Naive thymus-derived CD4-positive, alpha-beta T cell (primary cell): ENCODE results near the gene PKD2. TPM values are rescaled to one million over a fixed set of nuclear protein-coding genes. Genes with fewer than 3 reads are reported as not detected.

Experiments
- ATAC-seq: fragments of 150-1000 bp; cut with Tn5 transposase; 2 replicates; pipeline ENCODE4 v1.10.0; 2021; ENCODE audit warnings: mild to moderate bottlenecking, moderate library complexity
- CTCF ChIA-PET: fragments of 350-600 bp; sonication (Branson Sonifier 250); formaldehyde crosslinking; loops from one replicate; lab custom pipeline; 2021; ENCODE audit warnings: antibody characterized with exemption; lab: Charles Lee
- POLR2A ChIA-PET: fragments of 350-600 bp; sonication (Branson Sonifier 250); formaldehyde crosslinking; loops from one replicate; lab custom pipeline; 2021; ENCODE audit warnings: antibody characterized with exemption, inconsistent platforms; lab: Charles Lee
- DNase-seq, 9 donors: peaks; one replicate each; pipeline versions ENCODE4 v3.0.0 to v3.0.0-alpha.2; 2020 to 2022; ENCODE audit warnings: mixed read lengths in 1 of 9
- H3K27ac ChIP-seq: one replicate; pipeline ENCODE4 v1.7.0; 2013; ENCODE audit warnings: mild to moderate bottlenecking, low read depth, low read length, moderate library complexity
- H3K27me3 ChIP-seq, 2 donors: one replicate each; pipeline ENCODE4 v1.7.0; 2013; ENCODE audit warnings: low read length in 2 of 2, mild to moderate bottlenecking in 2 of 2, moderate library complexity in 2 of 2; ENCODE audit not compliant: control insufficient read depth in 2 of 2, insufficient read depth in 2 of 2
- H3K36me3 ChIP-seq, 3 experiments: 1 replicate in 2 of 3; 2 replicates in 1 of 3; pipeline ENCODE4 v1.7.0; 2013; ENCODE audit warnings: low read length in 3 of 3, mild to moderate bottlenecking in 3 of 3, moderate library complexity in 1 of 3; ENCODE audit not compliant: insufficient read depth in 3 of 3, control insufficient read depth in 2 of 3
- H3K4me1 ChIP-seq, 2 donors: one replicate each; pipeline ENCODE4 v1.7.0; 2013; ENCODE audit warnings: low read length in 2 of 2, mild to moderate bottlenecking in 2 of 2, moderate library complexity in 1 of 2; ENCODE audit not compliant: control insufficient read depth in 2 of 2, insufficient read depth in 2 of 2
- H3K4me3 ChIP-seq: 2 replicates; pipeline ENCODE4 v1.7.0; 2013; ENCODE audit warnings: mild to moderate bottlenecking, low read length
- H3K9me3 ChIP-seq, 3 experiments: 1 replicate in 2 of 3; 2 replicates in 1 of 3; pipeline ENCODE4 v1.7.0; 2013; ENCODE audit warnings: low read length in 3 of 3; ENCODE audit not compliant: control insufficient read depth in 2 of 3
- H3K27ac Mint-ChIP-seq, 9 donors: one replicate each; pipeline ENCODE4 v1.8.0; 2020 to 2022; ENCODE audit warnings: mixed read lengths in 9 of 9, mild to moderate bottlenecking in 8 of 9, moderate library complexity in 5 of 9, inconsistent platforms in 2 of 9
- H3K27me3 Mint-ChIP-seq, 5 donors: one replicate each; pipeline ENCODE4 v1.8.0; 2021 to 2022; ENCODE audit warnings: mixed read lengths in 5 of 5, mild to moderate bottlenecking in 1 of 5
- H3K36me3 Mint-ChIP-seq, 5 donors: one replicate each; pipeline ENCODE4 v1.8.0; 2020 to 2022; ENCODE audit warnings: mixed read lengths in 5 of 5, mild to moderate bottlenecking in 3 of 5, inconsistent platforms in 1 of 5
- H3K4me1 Mint-ChIP-seq, 7 donors: one replicate each; pipeline ENCODE4 v1.8.0; 2020 to 2022; ENCODE audit warnings: mixed read lengths in 7 of 7, mild to moderate bottlenecking in 3 of 7, inconsistent platforms in 1 of 7
- H3K4me3 Mint-ChIP-seq, 10 donors: one replicate each; pipeline ENCODE4 v1.8.0; 2020 to 2022; ENCODE audit warnings: mild to moderate bottlenecking in 10 of 10, mixed read lengths in 10 of 10, moderate library complexity in 6 of 10, inconsistent platforms in 2 of 10
- H3K9me3 Mint-ChIP-seq, 11 donors: one replicate each; pipeline ENCODE4 v1.8.0; 2020 to 2022; ENCODE audit warnings: mixed read lengths in 11 of 11, mild to moderate bottlenecking in 4 of 11, inconsistent platforms in 1 of 11, moderate library complexity in 1 of 11
- intact Hi-C, 2 donors: fragments of 100-400 bp; cut with micrococcal nuclease; formaldehyde crosslinking; loops; one replicate each; pipeline ENCODE4 v1.15.1; 2023
- polyA plus RNA-seq, 2 donors: library from polyadenylated mRNA; unstranded; fragments of 300-500 nt; fragmentation: Illumina TruSeq; gene quantifications; one replicate each; pipeline ENCODE4 v1.2.3, GENCODE V29; 2021
- total RNA-seq, 6 experiments: library from RNA in 5 of 6; stranded (reverse) in 5 of 6; gene quantifications; 1 replicate in 5 of 6; 2 replicates in 1 of 6; pipeline ENCODE4 v1.2.3 and lab custom pipeline; 2021 to 2026

PKD2 gene
- total and polyA plus RNA-seq, 7 experiments from 2014 or later = 2.7 to 16.1 (median 6.8) TPM

GRCh38 chr4:88097301-88097700 is 89.9 kb downstream of the PKD2 start:
- Mint-ChIP-seq H3K27ac (no peak overlapping the region), H3K9me3 (no peaks in the 10 kb centered on the region), H3K4me3 (no peak overlapping the region), H3K36me3 (no peaks in the 10 kb centered on the region), H3K27me3 (peaks cover 3 to 31% (median 9%) of the 10 kb centered on the region in 5 donors), H3K4me1 (peaks cover 0 to 6% (median 0%) of the 10 kb centered on the region in 7 donors)
- Histone ChIP-seq H3K36me3 (no peaks in the 10 kb centered on the region), H3K27me3 (no peaks in the 10 kb centered on the region), H3K9me3 (no peaks in the 10 kb centered on the region), H3K27ac (no peak overlapping the region), H3K4me1 (no peaks in the 10 kb centered on the region), H3K4me3 (no peak overlapping the region)
- POLR2A ChIA-PET = no interaction called here
- CTCF ChIA-PET = no interaction called here
- DNase-seq = no peak
- intact Hi-C loops = no loop called here
- ATAC-seq = no peak

- Histone ChIP-seq H3K27me3 (no peaks in the 10 kb centered on the region), H3K27ac (no peak overlapping the region), H3K9me3 (no peaks in the 10 kb centered on the region), H3K36me3 (no peaks in the 10 kb centered on the region), H3K4me1 (no peaks in the 10 kb centered on the region), H3K4me3 (no peak overlapping the region)
- CTCF ChIA-PET = no interaction called here
- H3K4me3 Mint-ChIP-seq = no peak overlapping the region
- no peaks in the 10 kb centered on the region for H3K9me3 Mint-ChIP-seq
- DNase-seq = no peak
- peaks cover 3 to 31% (median 9%) of the 10 kb centered on the region in 5 donors for H3K27me3 Mint-ChIP-seq
- POLR2A ChIA-PET = no interaction called here
- no peaks in the 10 kb centered on the region for H3K36me3 Mint-ChIP-seq
- intact Hi-C loops = no loop called here
- peaks cover 0 to 6% (median 0%) of the 10 kb centered on the region in 7 donors for H3K4me1 Mint-ChIP-seq
- ATAC-seq = no peak
- H3K27ac Mint-ChIP-seq = no peak overlapping the region
Observed at GRCh38 chr4:88097781-88098180, 90.3 kb downstream of the PKD2 start.

- no peak for DNase-seq
- H3K36me3 ChIP-seq = no peaks in the 10 kb centered on the region
- POLR2A ChIA-PET = no interaction called here
- intact Hi-C loops = no loop called here
- CTCF ChIA-PET = no interaction called here
- Mint-ChIP-seq H3K9me3 (no peaks in the 10 kb centered on the region), H3K4me1 (peaks cover 0 to 6% (median 0%) of the 10 kb centered on the region in 7 donors), H3K4me3 (no peak overlapping the region), H3K27me3 (peaks cover 7 to 26% (median 12%) of the 10 kb centered on the region in 5 donors), H3K27ac (no peak overlapping the region), H3K36me3 (no peaks in the 10 kb centered on the region)
- no peaks in the 10 kb centered on the region for H3K4me1 ChIP-seq
- H3K27me3 ChIP-seq = no peaks in the 10 kb centered on the region
- H3K4me3 ChIP-seq = no peak overlapping the region
- no peaks in the 10 kb centered on the region for H3K9me3 ChIP-seq
- H3K27ac ChIP-seq = no peak overlapping the region
- ATAC-seq = no peak
Observed at GRCh38 chr4:88098993-88099752, 91.7 kb downstream of the PKD2 start.

- Histone ChIP-seq H3K27me3 (no peaks in the 10 kb centered on the region), H3K4me1 (no peaks in the 10 kb centered on the region), H3K27ac (no peak overlapping the region), H3K9me3 (no peaks in the 10 kb centered on the region), H3K4me3 (no peak overlapping the region), H3K36me3 (no peaks in the 10 kb centered on the region)
- ATAC-seq = peak; percentile 52
- Mint-ChIP-seq H3K27ac (no peak overlapping the region), H3K4me3 (no peak overlapping the region), H3K27me3 (peaks cover 7 to 22% (median 11%) of the 10 kb centered on the region in 5 donors), H3K36me3 (no peaks in the 10 kb centered on the region), H3K9me3 (no peaks in the 10 kb centered on the region), H3K4me1 (peaks cover 0 to 6% (median 0%) of the 10 kb centered on the region in 7 donors)
- DNase-seq = no peak
- ChIA-PET CTCF (no interaction called here), POLR2A (no interaction called here)
- intact Hi-C loops = no loop called here
Observed at GRCh38 chr4:88101165-88101564, 93.7 kb downstream of the PKD2 start.

- Mint-ChIP-seq H3K36me3 (no peaks in the 10 kb centered on the region), H3K9me3 (no peaks in the 10 kb centered on the region), H3K27ac (no peak overlapping the region), H3K27me3 (peaks cover 7 to 22% (median 11%) of the 10 kb centered on the region in 5 donors), H3K4me3 (no peak overlapping the region), H3K4me1 (peaks cover 0 to 6% (median 0%) of the 10 kb centered on the region in 7 donors)
- no peak overlapping the region for H3K27ac ChIP-seq
- ATAC-seq = no peak
- DNase-seq = no peak
- H3K4me3 ChIP-seq = no peak overlapping the region
- CTCF ChIA-PET = no interaction called here
- no peaks in the 10 kb centered on the region for H3K36me3 ChIP-seq
- intact Hi-C loops = no loop called here
- H3K27me3 ChIP-seq = no peaks in the 10 kb centered on the region
- H3K4me1 ChIP-seq = no peaks in the 10 kb centered on the region
- POLR2A ChIA-PET = no interaction called here
- H3K9me3 ChIP-seq = no peaks in the 10 kb centered on the region
Observed at GRCh38 chr4:88102026-88102425, 94.6 kb downstream of the PKD2 start.

GRCh38 chr4:88104902-88105610 is 97.6 kb downstream of the PKD2 start:
- H3K36me3 Mint-ChIP-seq = no peaks in the 10 kb centered on the region
- no peak overlapping the region for H3K4me3 Mint-ChIP-seq
- no peak overlapping the region for H3K27ac Mint-ChIP-seq
- ChIA-PET POLR2A (no interaction called here), CTCF (interaction anchor here (0.7 kb wide), 1 partner anchor 70 kb away, joined by 3 read pairs; no protein-coding TSS in a partner anchor)
- H3K4me1 Mint-ChIP-seq = peaks cover 0 to 8% (median 0%) of the 10 kb centered on the region in 7 donors
- Histone ChIP-seq H3K4me1 (no peaks in the 10 kb centered on the region), H3K36me3 (no peaks in the 10 kb centered on the region), H3K27ac (no peak overlapping the region), H3K27me3 (no peaks in the 10 kb centered on the region), H3K4me3 (no peak overlapping the region), H3K9me3 (no peaks in the 10 kb centered on the region)
- intact Hi-C loops = no loop called here
- no peaks in the 10 kb centered on the region for H3K9me3 Mint-ChIP-seq
- DNase-seq (no peak), ATAC-seq (no peak)
- H3K27me3 Mint-ChIP-seq = peaks cover 4 to 12% (median 8%) of the 10 kb centered on the region in 5 donors
